ENCODE data around the gene KCNJ1. TPM values are rescaled to one million over a fixed set of nuclear protein-coding genes. Genes with fewer than 3 reads are reported as not detected.

Gene KCNJ1
- total RNA-seq (2014; rRNA removed; shearing (Covaris generic); ENCODE audit: low replicate concordance): not detected in 2 replicates

DNA sequence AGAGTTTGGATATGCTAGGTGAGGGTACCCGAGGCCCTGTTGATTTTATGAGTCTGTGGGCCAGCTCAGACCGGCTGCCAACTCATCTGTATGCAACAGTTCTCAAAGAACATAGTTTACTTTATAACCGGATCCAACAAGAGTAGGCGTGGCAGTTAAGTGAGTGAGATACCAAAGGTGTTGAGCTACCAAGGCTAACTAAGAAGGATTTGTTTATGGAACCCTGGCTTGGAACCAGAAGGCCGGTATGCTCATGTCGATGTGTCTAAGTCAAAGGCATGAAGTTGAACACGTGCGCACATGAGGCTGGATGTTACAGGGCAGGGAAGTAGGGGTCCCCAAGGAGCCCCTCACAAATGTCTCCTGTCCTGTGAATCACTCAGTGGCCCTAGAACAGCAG lies at the start of gene KCNJ1:
Gene KCNJ1, minus strand, starts transcription at position 20 of the 400 bp plus-strand sequence. CDS start 27,053 bp downstream, outside the sequence.
- Histone ChIP-seq H3K36me3 (ENCODE audit: insufficient read depth, low read length) (no peaks in the 10 kb centered on the region), H3K4me1 (ENCODE audit: low read length) (no peaks in the 10 kb centered on the region), H3K4me3 (ENCODE audit: low read length) (no peak within 1 kb of the TSS), H3K27ac (ENCODE audit: low read length) (no peak within 1 kb of the TSS), H3K27me3 (ENCODE audit: low read length) (no peaks in the 10 kb centered on the region), H3K9me3 (ENCODE audit: low read length) (no peaks in the 10 kb centered on the region), H3K9ac (ENCODE audit: low read length) (no peak within 1 kb of the TSS), H3K79me2 (ENCODE audit: low read length) (no peaks in the 10 kb centered on the region), H3K9me2 (replicated peaks; ENCODE audit: insufficient read depth, low read length) (no peaks in the 10 kb centered on the region), H4K20me1 (ENCODE audit: insufficient read depth, low read depth, low read length) (no peaks in the 10 kb centered on the region), H3K4me2 (ENCODE audit: low read depth, low read length, poor library complexity, severe bottlenecking) (no peak within 1 kb of the TSS), H2AFZ (ENCODE audit: low read length) (no peak within 1 kb of the TSS)
- no peak for DNase-seq

DNA sequence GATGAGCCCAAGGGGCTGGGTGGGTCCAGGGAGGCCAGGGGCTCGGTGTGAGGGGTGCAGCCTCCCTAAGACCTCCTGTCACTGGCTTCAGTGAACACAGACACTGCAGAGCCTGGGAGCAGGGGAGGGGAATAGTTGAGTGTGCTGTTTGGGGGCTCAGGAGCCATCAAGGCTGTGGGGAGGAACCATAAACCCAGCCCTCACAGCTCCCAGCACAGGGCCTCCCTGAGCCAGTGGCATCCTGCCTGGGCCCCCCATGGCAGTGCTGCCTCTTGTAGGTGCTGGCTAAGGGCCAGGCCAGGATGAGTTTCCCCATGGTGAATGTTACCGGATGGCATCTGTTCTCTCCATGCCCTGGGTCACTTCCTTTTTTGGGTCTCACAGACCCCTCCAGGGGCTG lies 49.6 kb upstream of the KCNJ1 start:
- no peaks in the 10 kb centered on the region for H3K36me3 ChIP-seq (ENCODE audit: insufficient read depth, low read length)
- no peak overlapping the region for H2AFZ ChIP-seq (ENCODE audit: low read length)
- H3K9me3 ChIP-seq (ENCODE audit: low read length): no peaks in the 10 kb centered on the region
- H3K9me2 ChIP-seq (replicated peaks; ENCODE audit: insufficient read depth, low read length): no peaks in the 10 kb centered on the region
- H3K9ac ChIP-seq (ENCODE audit: low read length): no peak overlapping the region
- H4K20me1 ChIP-seq (ENCODE audit: insufficient read depth, low read depth, low read length): no peaks in the 10 kb centered on the region
- no peak for DNase-seq
- H3K4me1 ChIP-seq (ENCODE audit: low read length): no peaks in the 10 kb centered on the region
- no peak overlapping the region for H3K4me3 ChIP-seq (ENCODE audit: low read length)
- H3K79me2 ChIP-seq (ENCODE audit: low read length): no peaks in the 10 kb centered on the region
- H3K4me2 ChIP-seq (ENCODE audit: low read depth, low read length, poor library complexity, severe bottlenecking): no peak overlapping the region
- H3K27ac ChIP-seq (ENCODE audit: low read length): no peak overlapping the region
- H3K27me3 ChIP-seq (ENCODE audit: low read length): no peaks in the 10 kb centered on the region

DNA sequence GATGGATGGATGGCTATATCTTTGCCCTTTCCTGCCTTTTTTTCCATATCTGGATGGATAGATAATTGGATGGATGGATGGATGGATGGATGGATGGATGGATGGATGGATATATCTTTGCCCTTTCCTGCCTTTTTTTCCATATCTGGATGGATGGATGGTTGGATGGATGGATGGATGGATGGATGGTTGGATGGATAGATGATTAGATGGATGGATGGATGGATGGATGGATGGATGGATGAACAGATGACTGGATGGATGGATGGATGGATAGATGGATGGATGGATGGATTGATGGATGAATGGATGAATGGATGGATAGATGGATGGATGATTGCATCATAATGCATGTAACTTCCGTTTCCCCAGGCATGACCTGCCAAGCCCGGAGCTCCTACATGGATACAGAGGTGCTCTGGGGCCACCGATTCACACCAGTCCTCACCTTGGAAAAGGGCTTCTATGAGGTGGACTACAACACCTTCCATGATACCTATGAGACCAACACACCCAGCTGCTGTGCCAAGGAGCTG lies 49.0 kb upstream of the KCNJ1 start:
- H3K9me3 ChIP-seq (ENCODE audit: low read length): no peaks in the 10 kb centered on the region
- no peaks in the 10 kb centered on the region for H3K4me1 ChIP-seq (ENCODE audit: low read length)
- DNase-seq: no peak
- no peak overlapping the region for H3K9ac ChIP-seq (ENCODE audit: low read length)
- no peaks in the 10 kb centered on the region for H3K36me3 ChIP-seq (ENCODE audit: insufficient read depth, low read length)
- no peaks in the 10 kb centered on the region for H3K9me2 ChIP-seq (replicated peaks; ENCODE audit: insufficient read depth, low read length)
- H3K4me3 ChIP-seq (ENCODE audit: low read length): no peak overlapping the region
- H2AFZ ChIP-seq (ENCODE audit: low read length): no peak overlapping the region
- H3K79me2 ChIP-seq (ENCODE audit: low read length): no peaks in the 10 kb centered on the region
- no peak overlapping the region for H3K27ac ChIP-seq (ENCODE audit: low read length)
- H4K20me1 ChIP-seq (ENCODE audit: insufficient read depth, low read depth, low read length): no peaks in the 10 kb centered on the region
- H3K4me2 ChIP-seq (ENCODE audit: low read depth, low read length, poor library complexity, severe bottlenecking): no peak overlapping the region
- H3K27me3 ChIP-seq (ENCODE audit: low read length): no peaks in the 10 kb centered on the region

DNA sequence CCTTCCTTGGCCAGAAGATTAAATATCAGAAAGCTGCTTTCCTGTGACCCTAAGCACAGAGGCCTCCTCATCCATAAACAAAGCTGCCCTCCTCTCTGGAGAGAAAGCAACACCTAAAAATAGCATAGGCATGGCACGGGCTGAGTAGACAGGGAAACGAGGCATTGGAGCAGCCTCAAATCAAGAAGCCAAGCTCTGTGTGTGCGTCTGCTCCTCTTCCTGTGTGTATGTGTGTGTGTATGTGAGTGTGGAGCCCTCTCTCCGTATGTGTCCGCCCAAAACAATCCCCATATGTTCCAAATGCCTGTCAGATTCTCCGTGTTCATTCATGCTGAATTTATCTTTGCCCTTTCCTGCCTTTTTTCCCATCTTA lies 48.0 kb upstream of the KCNJ1 start:
- no peaks in the 10 kb centered on the region for H4K20me1 ChIP-seq (ENCODE audit: insufficient read depth, low read depth, low read length)
- H3K4me1 ChIP-seq (ENCODE audit: low read length): no peaks in the 10 kb centered on the region
- no peaks in the 10 kb centered on the region for H3K36me3 ChIP-seq (ENCODE audit: insufficient read depth, low read length)
- H3K27ac ChIP-seq (ENCODE audit: low read length): no peak overlapping the region
- H3K9me3 ChIP-seq (ENCODE audit: low read length): no peaks in the 10 kb centered on the region
- no peaks in the 10 kb centered on the region for H3K27me3 ChIP-seq (ENCODE audit: low read length)
- no peak overlapping the region for H2AFZ ChIP-seq (ENCODE audit: low read length)
- H3K4me2 ChIP-seq (ENCODE audit: low read depth, low read length, poor library complexity, severe bottlenecking): no peak overlapping the region
- no peak overlapping the region for H3K9ac ChIP-seq (ENCODE audit: low read length)
- DNase-seq: no peak
- no peaks in the 10 kb centered on the region for H3K9me2 ChIP-seq (replicated peaks; ENCODE audit: insufficient read depth, low read length)
- no peaks in the 10 kb centered on the region for H3K79me2 ChIP-seq (ENCODE audit: low read length)
- H3K4me3 ChIP-seq (ENCODE audit: low read length): no peak overlapping the region

DNA sequence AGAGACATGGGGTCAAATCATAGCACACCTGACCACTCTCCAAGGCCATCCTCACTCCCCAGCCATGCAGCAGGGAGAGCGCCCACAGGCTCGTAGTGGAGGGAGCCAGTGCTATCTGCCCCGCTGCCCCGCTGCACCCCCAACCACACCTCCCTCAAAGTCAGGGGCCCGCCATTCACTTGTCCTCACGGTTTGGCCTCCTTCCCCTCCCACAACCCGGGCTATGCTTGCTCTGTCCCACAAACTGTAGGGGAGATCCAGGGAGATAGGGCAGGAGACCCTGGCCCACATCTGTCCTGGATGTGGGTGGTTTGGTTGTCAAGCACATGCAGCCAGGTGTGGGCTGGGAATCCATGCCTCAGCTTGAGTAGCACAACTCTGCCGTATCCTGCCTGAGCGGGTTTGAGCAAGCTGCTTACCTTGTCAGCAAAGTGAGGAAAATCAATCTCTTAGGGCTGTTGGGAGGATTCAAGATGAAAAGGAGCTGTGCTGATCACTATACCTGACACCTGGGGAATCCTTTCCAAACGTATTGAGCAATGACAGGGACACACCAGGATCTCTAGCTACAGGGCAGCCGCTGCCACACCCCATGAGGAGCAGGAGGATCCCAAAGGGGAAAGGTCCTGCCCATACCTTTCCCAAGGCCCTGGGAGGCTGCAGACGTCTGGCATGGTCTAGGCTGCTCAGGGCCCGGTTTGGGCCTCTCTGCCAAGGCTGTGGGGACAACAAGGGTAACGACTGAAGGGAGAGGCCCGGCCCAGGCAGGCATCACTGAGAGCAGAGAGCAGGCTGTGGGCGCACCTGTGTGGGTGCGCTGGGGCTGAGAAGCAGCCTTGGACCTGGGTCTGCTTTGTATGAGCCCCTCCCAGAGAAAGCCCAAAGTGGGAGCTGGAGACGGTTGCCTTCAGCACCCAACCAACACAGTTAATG lies 47.4 kb upstream of the KCNJ1 start:
- Histone ChIP-seq H3K4me1 (ENCODE audit: low read length) (no peaks in the 10 kb centered on the region), H3K9me2 (replicated peaks; ENCODE audit: insufficient read depth, low read length) (no peaks in the 10 kb centered on the region), H3K4me3 (ENCODE audit: low read length) (no peak overlapping the region), H2AFZ (ENCODE audit: low read length) (no peak overlapping the region), H3K9ac (ENCODE audit: low read length) (no peak overlapping the region), H3K27ac (ENCODE audit: low read length) (no peak overlapping the region), H3K4me2 (ENCODE audit: low read depth, low read length, poor library complexity, severe bottlenecking) (no peak overlapping the region), H3K36me3 (ENCODE audit: insufficient read depth, low read length) (no peaks in the 10 kb centered on the region), H3K79me2 (ENCODE audit: low read length) (no peaks in the 10 kb centered on the region), H4K20me1 (ENCODE audit: insufficient read depth, low read depth, low read length) (no peaks in the 10 kb centered on the region), H3K9me3 (ENCODE audit: low read length) (no peaks in the 10 kb centered on the region), H3K27me3 (ENCODE audit: low read length) (no peaks in the 10 kb centered on the region)
- DNase-seq: no peak

DNA sequence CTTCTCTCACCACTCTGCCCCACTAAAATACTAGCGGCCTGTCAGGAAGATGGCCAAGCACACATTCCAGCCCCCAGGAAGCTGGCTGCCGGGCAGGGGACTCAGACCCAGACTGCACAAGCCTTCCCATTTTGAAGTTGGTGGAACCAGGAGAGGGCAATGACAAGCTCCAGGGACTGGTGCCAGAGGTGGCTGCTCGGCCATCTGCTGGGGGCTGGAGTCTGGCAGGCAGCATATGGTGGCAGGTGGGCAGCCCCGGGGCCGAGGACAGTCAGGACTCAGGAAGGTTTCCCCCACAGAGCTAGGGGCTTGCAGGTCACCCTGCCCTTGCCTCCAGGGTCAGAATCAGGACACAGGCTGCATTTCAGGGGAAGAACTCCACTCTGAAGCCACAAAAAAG lies 46.7 kb upstream of the KCNJ1 start:
- no peaks in the 10 kb centered on the region for H3K4me1 ChIP-seq (ENCODE audit: low read length)
- no peak for DNase-seq
- H3K4me3 ChIP-seq (ENCODE audit: low read length): no peak overlapping the region
- H3K79me2 ChIP-seq (ENCODE audit: low read length): no peaks in the 10 kb centered on the region
- no peaks in the 10 kb centered on the region for H3K27me3 ChIP-seq (ENCODE audit: low read length)
- H3K9me3 ChIP-seq (ENCODE audit: low read length): no peaks in the 10 kb centered on the region
- no peak overlapping the region for H3K9ac ChIP-seq (ENCODE audit: low read length)
- no peaks in the 10 kb centered on the region for H4K20me1 ChIP-seq (ENCODE audit: insufficient read depth, low read depth, low read length)
- no peak overlapping the region for H2AFZ ChIP-seq (ENCODE audit: low read length)
- no peak overlapping the region for H3K4me2 ChIP-seq (ENCODE audit: low read depth, low read length, poor library complexity, severe bottlenecking)
- no peak overlapping the region for H3K27ac ChIP-seq (ENCODE audit: low read length)
- H3K36me3 ChIP-seq (ENCODE audit: insufficient read depth, low read length): no peaks in the 10 kb centered on the region
- H3K9me2 ChIP-seq (replicated peaks; ENCODE audit: insufficient read depth, low read length): no peaks in the 10 kb centered on the region

DNA sequence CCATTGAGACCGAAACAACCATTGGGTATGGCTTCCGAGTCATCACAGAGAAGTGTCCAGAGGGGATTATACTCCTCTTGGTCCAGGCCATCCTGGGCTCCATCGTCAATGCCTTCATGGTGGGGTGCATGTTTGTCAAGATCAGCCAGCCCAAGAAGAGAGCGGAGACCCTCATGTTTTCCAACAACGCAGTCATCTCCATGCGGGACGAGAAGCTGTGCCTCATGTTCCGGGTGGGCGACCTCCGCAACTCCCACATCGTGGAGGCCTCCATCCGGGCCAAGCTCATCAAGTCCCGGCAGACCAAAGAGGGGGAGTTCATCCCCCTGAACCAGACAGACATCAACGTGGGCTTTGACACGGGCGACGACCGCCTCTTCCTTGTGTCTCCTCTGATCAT lies 44.6 kb upstream of the KCNJ1 start:
- no peaks in the 10 kb centered on the region for H3K27me3 ChIP-seq (ENCODE audit: low read length)

DNA sequence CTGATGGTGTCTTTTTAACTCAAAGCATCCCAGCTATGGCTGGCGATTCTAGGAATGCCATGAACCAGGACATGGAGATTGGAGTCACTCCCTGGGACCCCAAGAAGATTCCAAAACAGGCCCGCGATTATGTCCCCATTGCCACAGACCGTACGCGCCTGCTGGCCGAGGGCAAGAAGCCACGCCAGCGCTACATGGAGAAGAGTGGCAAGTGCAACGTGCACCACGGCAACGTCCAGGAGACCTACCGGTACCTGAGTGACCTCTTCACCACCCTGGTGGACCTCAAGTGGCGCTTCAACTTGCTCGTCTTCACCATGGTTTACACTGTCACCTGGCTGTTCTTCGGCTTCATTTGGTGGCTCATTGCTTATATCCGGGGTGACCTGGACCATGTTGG lies 44.1 kb upstream of the KCNJ1 start:
- Histone ChIP-seq H3K4me1 (ENCODE audit: low read length) (no peaks in the 10 kb centered on the region), H3K9me2 (replicated peaks; ENCODE audit: insufficient read depth, low read length) (no peaks in the 10 kb centered on the region), H3K9ac (ENCODE audit: low read length) (no peak overlapping the region), H3K27me3 (ENCODE audit: low read length) (no peaks in the 10 kb centered on the region), H3K36me3 (ENCODE audit: insufficient read depth, low read length) (no peaks in the 10 kb centered on the region), H4K20me1 (ENCODE audit: insufficient read depth, low read depth, low read length) (no peaks in the 10 kb centered on the region), H2AFZ (ENCODE audit: low read length) (no peak overlapping the region), H3K27ac (ENCODE audit: low read length) (no peak overlapping the region), H3K9me3 (ENCODE audit: low read length) (no peaks in the 10 kb centered on the region), H3K79me2 (ENCODE audit: low read length) (no peaks in the 10 kb centered on the region), H3K4me2 (ENCODE audit: low read depth, low read length, poor library complexity, severe bottlenecking) (no peak overlapping the region), H3K4me3 (ENCODE audit: low read length) (no peak overlapping the region)
- DNase-seq: no peak

More for the DNA sequence above, 44.6 kb upstream of the KCNJ1 start:
- H3K4me1 ChIP-seq (ENCODE audit: low read length): no peaks in the 10 kb centered on the region
- no peaks in the 10 kb centered on the region for H3K79me2 ChIP-seq (ENCODE audit: low read length)
- no peaks in the 10 kb centered on the region for H3K36me3 ChIP-seq (ENCODE audit: insufficient read depth, low read length)
- no peaks in the 10 kb centered on the region for H3K9me3 ChIP-seq (ENCODE audit: low read length)
- H2AFZ ChIP-seq (ENCODE audit: low read length): no peak overlapping the region
- no peaks in the 10 kb centered on the region for H3K9me2 ChIP-seq (replicated peaks; ENCODE audit: insufficient read depth, low read length)
- DNase-seq: no peak
- no peak overlapping the region for H3K9ac ChIP-seq (ENCODE audit: low read length)
- H3K27ac ChIP-seq (ENCODE audit: low read length): no peak overlapping the region
- H3K4me3 ChIP-seq (ENCODE audit: low read length): no peak overlapping the region
- H4K20me1 ChIP-seq (ENCODE audit: insufficient read depth, low read depth, low read length): no peaks in the 10 kb centered on the region
- H3K4me2 ChIP-seq (ENCODE audit: low read depth, low read length, poor library complexity, severe bottlenecking): no peak overlapping the region
